Hepatocyte (in vitro differentiated cells): ENCODE results near the gene PDZK1IP1. TPM values are rescaled to one million over a fixed set of nuclear protein-coding genes. Genes with fewer than 3 reads are reported as not detected.

ENCODE experiments used
- DNase-seq: peaks from one replicate; pipeline ENCODE4 v3.0.0-alpha.2; 2016; ENCODE audit warnings: low spot score
- H2AFZ ChIP-seq: fragments of 200-600 bp; sonication (generic); 2 replicates; pipeline ENCODE4 v1.6.0; 2016; ENCODE audit warnings: antibody characterized with exemption, mild to moderate bottlenecking
- H3K27ac ChIP-seq: fragments of 200-600 bp; sonication (generic); 2 replicates; pipeline ENCODE4 v1.5.1; 2016; ENCODE audit warnings: mild to moderate bottlenecking
- H3K27me3 ChIP-seq: fragments of 200-600 bp; sonication (generic); 2 replicates; pipeline ENCODE4 v1.6.1; 2016
- H3K36me3 ChIP-seq: fragments of 200-600 bp; sonication (generic); replicated peaks from 2 replicates; pipeline ENCODE4 v1.5.1; 2016; ENCODE audit warnings: low read depth; ENCODE audit not compliant: insufficient read depth
- H3K4me1 ChIP-seq: fragments of 200-600 bp; sonication (generic); 2 replicates; pipeline ENCODE4 v1.5.1; 2016; ENCODE audit warnings: mild to moderate bottlenecking, moderate library complexity; ENCODE audit not compliant: insufficient read depth
- H3K4me2 ChIP-seq: fragments of 200-600 bp; sonication (generic); 2 replicates; pipeline ENCODE4 v1.6.0; 2016
- H3K4me3 ChIP-seq: fragments of 200-600 bp; sonication (generic); 2 replicates; pipeline ENCODE4 v1.5.1; 2016; ENCODE audit warnings: mild to moderate bottlenecking
- H3K79me2 ChIP-seq: fragments of 200-600 bp; sonication (generic); 2 replicates; pipeline ENCODE4 v1.6.0; 2017; ENCODE audit warnings: mild to moderate bottlenecking
- H3K9me2 ChIP-seq: fragments of 200-600 bp; sonication (generic); replicated peaks from 2 replicates; pipeline ENCODE4 v1.6.0; 2017; ENCODE audit warnings: mild to moderate bottlenecking; ENCODE audit not compliant: insufficient read depth
- H3K9me3 ChIP-seq: fragments of 200-600 bp; sonication (generic); 2 replicates; pipeline ENCODE4 v1.5.1; 2016; ENCODE audit warnings: low read depth, mild to moderate bottlenecking
- H4K20me1 ChIP-seq: fragments of 200-600 bp; sonication (generic); 2 replicates; pipeline ENCODE4 v1.6.0; 2016; ENCODE audit warnings: mild to moderate bottlenecking; ENCODE audit not compliant: insufficient read depth, poor library complexity, severe bottlenecking
- CTCF ChIP-seq: fragments of 200-600 bp; sonication (generic); IDR thresholded peaks from 2 replicates; pipeline ENCODE4 v1.5.1; 2016; ENCODE audit warnings: antibody characterized with exemption, mild to moderate bottlenecking; ENCODE audit not compliant: poor library complexity
- EZH2 ChIP-seq: fragments of 200-600 bp; sonication (generic); IDR thresholded peaks from 2 replicates; pipeline ENCODE4 v1.6.1; 2016; ENCODE audit warnings: antibody characterized with exemption, mild to moderate bottlenecking, borderline replicate concordance
- EZH2phosphoT487 ChIP-seq: fragments of 200-600 bp; sonication (generic); IDR thresholded peaks from one replicate; pipeline ENCODE4 v1.6.1; 2018; ENCODE audit warnings: antibody characterized with exemption, mild to moderate bottlenecking, low read depth, moderate library complexity; ENCODE audit not compliant: unreplicated experiment, severe bottlenecking
- WGBS: methylation state at CpG from one replicate; pipeline ENCODE4 v1.1.6; 2016; ENCODE audit warnings: low lambda C conversion rate; ENCODE audit errors: missing lambda C conversion rate; 5-methylcytosine and 5-hydroxymethylcytosine counted together
- polyA plus RNA-seq: library from polyadenylated mRNA; unstranded; fragments of >200 nt; fragmentation: Nextera tagmentation; extraction: Ambion mirVana; gene quantifications from 2 replicates; pipeline ENCODE4 v1.2.1, GENCODE V29; 2016
- total RNA-seq: library from RNA; depleted of rRNA; stranded (reverse); fragments of >200 nt; gene quantifications from 2 replicates; pipeline ENCODE4 v1.2.3, GENCODE V29; 2014

The PDZK1IP1 gene, protein sequence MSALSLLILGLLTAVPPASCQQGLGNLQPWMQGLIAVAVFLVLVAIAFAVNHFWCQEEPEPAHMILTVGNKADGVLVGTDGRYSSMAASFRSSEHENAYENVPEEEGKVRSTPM
- total RNA-seq, result 0.37 TPM in 1 of 2 replicates, not detected in the other
- 0.71 TPM in 1 of 2 replicates, not detected in the other for polyA plus RNA-seq

GRCh38 chr1:47189844-47190508 is at the start of gene PDZK1IP1:
TSS of gene PDZK1IP1 (minus strand) at chr1:47190036. CDS start at chr1:47189932, 104 bp downstream.
- 80% methylated on average over 16 of the region's 16 CpGs for WGBS
- Histone ChIP-seq H3K9me3 (no peaks in the 10 kb centered on the region), H3K27me3 (no peaks in the 10 kb centered on the region), H3K79me2 (no peaks in the 10 kb centered on the region), H3K36me3 (no peaks in the 10 kb centered on the region), H3K27ac (peak within 1 kb of the TSS; percentile 87), H4K20me1 (no peaks in the 10 kb centered on the region), H3K4me1 (peaks cover 27% of the 10 kb centered on the region), H2AFZ (no peak within 1 kb of the TSS), H3K4me2 (no peak within 1 kb of the TSS), H3K4me3 (no peak within 1 kb of the TSS), H3K9me2 (no peaks in the 10 kb centered on the region)
- peak; percentile 81 for DNase-seq
- TF ChIP-seq CTCF (no peak), EZH2 (no peak), EZH2phosphoT487 (no peak)

- 53% methylated on average over 5 of the region's 5 CpGs for WGBS
- Histone ChIP-seq H3K4me2 (no peak overlapping the region), H3K27ac (no peak overlapping the region), H3K9me2 (no peaks in the 10 kb centered on the region), H2AFZ (no peak overlapping the region), H3K79me2 (no peaks in the 10 kb centered on the region), H3K27me3 (peaks cover 54% of the 10 kb centered on the region), H3K4me3 (no peak overlapping the region), H3K4me1 (no peaks in the 10 kb centered on the region), H3K36me3 (no peaks in the 10 kb centered on the region), H3K9me3 (no peaks in the 10 kb centered on the region), H4K20me1 (no peaks in the 10 kb centered on the region)
- TF ChIP-seq CTCF (no peak), EZH2 (no peak), EZH2phosphoT487 (no peak)
- no peak for DNase-seq
Measured at GRCh38 chr1:47238935-47239592, 49.2 kb upstream of the PDZK1IP1 start.

DNA sequence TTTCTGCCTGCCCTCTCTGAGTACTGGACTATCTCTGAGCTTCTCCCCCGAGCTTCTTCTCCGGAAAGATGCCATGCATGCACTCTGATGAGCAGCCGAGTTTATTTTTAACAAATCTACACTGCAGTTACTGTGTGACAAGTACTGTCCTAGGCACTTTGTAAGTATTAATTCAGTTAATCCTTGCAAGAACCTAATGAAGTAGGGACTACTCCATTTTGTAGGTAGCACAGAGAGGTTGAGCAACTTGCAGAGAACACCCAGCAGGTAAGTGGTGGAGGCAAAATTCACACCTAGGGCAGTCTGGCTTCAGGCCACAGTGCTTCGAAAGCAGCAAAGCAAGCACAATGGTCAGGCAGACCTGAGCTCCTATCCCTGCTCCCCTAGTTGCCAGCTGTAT is 46.0 kb upstream of the PDZK1IP1 start:
- TF ChIP-seq EZH2 (no peak), CTCF (no peak), EZH2phosphoT487 (no peak)
- no peaks in the 10 kb centered on the region for H3K36me3 ChIP-seq
- no peaks in the 10 kb centered on the region for H3K79me2 ChIP-seq
- peaks cover 68% of the 10 kb centered on the region for H3K27me3 ChIP-seq
- no peak for DNase-seq
- H3K4me3 ChIP-seq, result no peak overlapping the region
- H3K27ac ChIP-seq, result no peak overlapping the region
- H3K4me1 ChIP-seq, result peaks cover 7% of the 10 kb centered on the region
- no peak overlapping the region for H2AFZ ChIP-seq
- no peaks in the 10 kb centered on the region for H3K9me2 ChIP-seq
- WGBS, result 82% methylated on average over 4 of the region's 4 CpGs
- H4K20me1 ChIP-seq, result no peaks in the 10 kb centered on the region
- no peak overlapping the region for H3K4me2 ChIP-seq
- no peaks in the 10 kb centered on the region for H3K9me3 ChIP-seq
